HG03045 (cell line): ENCODE measurements around the gene DHRS12.

Experiments
- ATAC-seq: cut with Tn5 transposase; IDR thresholded peaks from one replicate; pipeline ENCODE4 v1.9.1; 2021; ENCODE audit warnings: mild to moderate bottlenecking, moderate library complexity; ENCODE audit not compliant: unreplicated experiment

Gene DHRS12

GRCh38 chr13:51784097-51784496 is 19.9 kb downstream of the DHRS12 start:
- no peak for ATAC-seq

- no peak for ATAC-seq
Measured at GRCh38 chr13:51783428-51784094, 20.4 kb downstream of the DHRS12 start.

GRCh38 chr13:51782026-51782710 is 21.8 kb downstream of the DHRS12 start:
- no peak for ATAC-seq

GRCh38 chr13:51781246-51782022 is 22.5 kb downstream of the DHRS12 start:
- no peak for ATAC-seq

- ATAC-seq, result no peak
Measured at GRCh38 chr13:51780099-51780498, 23.9 kb downstream of the DHRS12 start.

- ATAC-seq, result no peak
Measured at GRCh38 chr13:51778392-51778791, 25.6 kb downstream of the DHRS12 start.

- ATAC-seq, result no peak
Measured at GRCh38 chr13:51777921-51778320, 26.0 kb downstream of the DHRS12 start.

- ATAC-seq, result no peak
Measured at GRCh38 chr13:51776179-51776578, 27.8 kb downstream of the DHRS12 start.

- ATAC-seq, result no peak
Measured at GRCh38 chr13:51773515-51773914, 30.4 kb downstream of the DHRS12 start.

GRCh38 chr13:51772781-51773180 is 31.2 kb downstream of the DHRS12 start:
- no peak for ATAC-seq

GRCh38 chr13:51772105-51772455 is 31.9 kb downstream of the DHRS12 start:
- ATAC-seq, result no peak

- ATAC-seq, result no peak
Measured at GRCh38 chr13:51771418-51772104, 32.4 kb downstream of the DHRS12 start.

GRCh38 chr13:51770681-51771417 is 33.1 kb downstream of the DHRS12 start:
- no peak for ATAC-seq

- no peak for ATAC-seq
Measured at GRCh38 chr13:51770160-51770559, 33.8 kb downstream of the DHRS12 start.

- no peak for ATAC-seq
Measured at GRCh38 chr13:51769455-51770127, 34.4 kb downstream of the DHRS12 start.

GRCh38 chr13:51768976-51769375 is 35.0 kb downstream of the DHRS12 start:
- ATAC-seq, result no peak

GRCh38 chr13:51768378-51768921 is 35.5 kb downstream of the DHRS12 start:
- ATAC-seq, result no peak

GRCh38 chr13:51767100-51767499 is 36.9 kb downstream of the DHRS12 start:
- ATAC-seq, result no peak

GRCh38 chr13:51765142-51765515 is 38.8 kb downstream of the DHRS12 start:
- ATAC-seq, result no peak
